Adrenal gland (tissue), 5 donors: ENCODE data around the gene ZNF438.

Experiments
- POLR2A ChIP-seq, 2 donors: fragments of 450-650 bp; IDR thresholded peaks; one replicate each; pipeline ENCODE4 v1.6.1; 2017; ENCODE audit warnings: antibody characterized with exemption in 2 of 2, mild to moderate bottlenecking in 2 of 2, moderate library complexity in 1 of 2
- TF ChIP-seq, protein P1 (sequence below), 6 experiments: fragments of 450-650 bp in 4 of 6; fragments of 200-600 bp in 2 of 6; sonication (generic) in 1 of 6; IDR thresholded peaks; 1 replicate in 5 of 6; 2 replicates in 1 of 6; pipeline versions ENCODE4 v1.5.1 to v1.8.0; 2016 to 2021; ENCODE audit warnings: antibody characterized with exemption in 6 of 6, mild to moderate bottlenecking in 2 of 6, moderate library complexity in 1 of 6
- donor health status: DM: no; HTN: no; CAD: no.

- TF ChIP-seq, protein P1, sequence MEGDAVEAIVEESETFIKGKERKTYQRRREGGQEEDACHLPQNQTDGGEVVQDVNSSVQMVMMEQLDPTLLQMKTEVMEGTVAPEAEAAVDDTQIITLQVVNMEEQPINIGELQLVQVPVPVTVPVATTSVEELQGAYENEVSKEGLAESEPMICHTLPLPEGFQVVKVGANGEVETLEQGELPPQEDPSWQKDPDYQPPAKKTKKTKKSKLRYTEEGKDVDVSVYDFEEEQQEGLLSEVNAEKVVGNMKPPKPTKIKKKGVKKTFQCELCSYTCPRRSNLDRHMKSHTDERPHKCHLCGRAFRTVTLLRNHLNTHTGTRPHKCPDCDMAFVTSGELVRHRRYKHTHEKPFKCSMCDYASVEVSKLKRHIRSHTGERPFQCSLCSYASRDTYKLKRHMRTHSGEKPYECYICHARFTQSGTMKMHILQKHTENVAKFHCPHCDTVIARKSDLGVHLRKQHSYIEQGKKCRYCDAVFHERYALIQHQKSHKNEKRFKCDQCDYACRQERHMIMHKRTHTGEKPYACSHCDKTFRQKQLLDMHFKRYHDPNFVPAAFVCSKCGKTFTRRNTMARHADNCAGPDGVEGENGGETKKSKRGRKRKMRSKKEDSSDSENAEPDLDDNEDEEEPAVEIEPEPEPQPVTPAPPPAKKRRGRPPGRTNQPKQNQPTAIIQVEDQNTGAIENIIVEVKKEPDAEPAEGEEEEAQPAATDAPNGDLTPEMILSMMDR (IDR thresholded peaks at IDR 0.05) = no peak
- no peak for TF ChIP-seq POLR2A (IDR thresholded peaks at IDR 0.05)
Measured at GRCh38 chr10:31018356-31018750, 13.3 kb downstream of the ZNF438 start.
